Coronary artery (tissue), 2 donors: Measurements from ENCODE around the gene EXOC8.

Experiments used
- DNase-seq: peaks from one replicate; pipeline ENCODE4 v3.0.0-alpha.2; 2017; ENCODE audit warnings: low spot score
- H3K27ac ChIP-seq, 2 donors: fragments of 200-600 bp; sonication (generic); one replicate each; pipeline ENCODE4 v1.5.1; 2016 to 2019
- H3K4me3 ChIP-seq: fragments of 200-600 bp; sonication (generic); 2 replicates; pipeline ENCODE4 v1.5.1; 2016; ENCODE audit warnings: mild to moderate bottlenecking, moderate library complexity
- TF ChIP-seq, protein P1 (sequence below): fragments of 200-600 bp; sonication (generic); IDR thresholded peaks from one replicate; pipeline ENCODE4 v1.5.1; 2019; ENCODE audit warnings: antibody characterized with exemption

EXOC8 gene

DNA sequence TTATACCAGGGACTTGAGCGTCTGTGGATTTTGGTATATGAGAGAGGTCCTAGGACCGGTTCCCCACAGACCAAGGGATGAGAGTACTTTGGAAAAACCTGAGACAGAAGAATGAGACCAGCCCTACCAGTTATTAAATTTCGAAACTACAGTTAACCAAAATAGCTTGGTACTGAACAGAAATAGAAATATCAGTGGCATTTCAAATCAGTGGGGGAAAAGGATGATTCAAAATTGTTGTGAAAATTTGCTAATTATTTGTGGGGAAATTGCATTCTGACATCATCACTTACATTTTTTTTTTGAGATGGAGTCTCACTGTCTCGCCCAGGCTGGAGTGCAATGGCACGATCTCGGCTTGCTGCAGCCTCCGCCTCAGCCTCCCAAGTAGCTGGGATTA is 8.2 kb downstream of the EXOC8 start:
- no peak for DNase-seq
- TF ChIP-seq, protein P1, sequence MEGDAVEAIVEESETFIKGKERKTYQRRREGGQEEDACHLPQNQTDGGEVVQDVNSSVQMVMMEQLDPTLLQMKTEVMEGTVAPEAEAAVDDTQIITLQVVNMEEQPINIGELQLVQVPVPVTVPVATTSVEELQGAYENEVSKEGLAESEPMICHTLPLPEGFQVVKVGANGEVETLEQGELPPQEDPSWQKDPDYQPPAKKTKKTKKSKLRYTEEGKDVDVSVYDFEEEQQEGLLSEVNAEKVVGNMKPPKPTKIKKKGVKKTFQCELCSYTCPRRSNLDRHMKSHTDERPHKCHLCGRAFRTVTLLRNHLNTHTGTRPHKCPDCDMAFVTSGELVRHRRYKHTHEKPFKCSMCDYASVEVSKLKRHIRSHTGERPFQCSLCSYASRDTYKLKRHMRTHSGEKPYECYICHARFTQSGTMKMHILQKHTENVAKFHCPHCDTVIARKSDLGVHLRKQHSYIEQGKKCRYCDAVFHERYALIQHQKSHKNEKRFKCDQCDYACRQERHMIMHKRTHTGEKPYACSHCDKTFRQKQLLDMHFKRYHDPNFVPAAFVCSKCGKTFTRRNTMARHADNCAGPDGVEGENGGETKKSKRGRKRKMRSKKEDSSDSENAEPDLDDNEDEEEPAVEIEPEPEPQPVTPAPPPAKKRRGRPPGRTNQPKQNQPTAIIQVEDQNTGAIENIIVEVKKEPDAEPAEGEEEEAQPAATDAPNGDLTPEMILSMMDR, result no peak

DNA sequence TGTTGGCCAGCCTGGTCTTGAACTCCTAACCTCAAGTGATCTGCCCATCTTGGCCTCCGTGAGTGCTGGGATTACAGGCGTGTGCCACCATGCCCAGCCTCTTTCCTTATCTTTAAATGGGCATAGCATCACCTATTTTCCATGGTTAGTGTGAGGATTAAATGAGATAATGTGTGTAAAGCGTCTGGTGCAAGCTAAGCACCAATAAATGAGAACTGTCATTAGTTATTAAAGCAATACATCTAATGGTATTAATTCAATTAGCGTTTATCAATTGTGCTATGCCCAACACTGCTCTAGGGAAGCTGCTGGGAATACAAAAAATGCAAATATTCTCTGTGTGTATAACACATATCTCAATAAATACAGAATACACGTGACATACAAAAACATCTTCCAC is 10.0 kb downstream of the EXOC8 start:
- DNase-seq, result no peak
- H3K27ac ChIP-seq, result no peak overlapping the region
- TF ChIP-seq, protein P1, result no peak
- no peak overlapping the region for H3K4me3 ChIP-seq

More for the DNA sequence above, 8.2 kb downstream of the EXOC8 start:
- Histone ChIP-seq H3K4me3 (no peak overlapping the region), H3K27ac (no peak overlapping the region)

DNA sequence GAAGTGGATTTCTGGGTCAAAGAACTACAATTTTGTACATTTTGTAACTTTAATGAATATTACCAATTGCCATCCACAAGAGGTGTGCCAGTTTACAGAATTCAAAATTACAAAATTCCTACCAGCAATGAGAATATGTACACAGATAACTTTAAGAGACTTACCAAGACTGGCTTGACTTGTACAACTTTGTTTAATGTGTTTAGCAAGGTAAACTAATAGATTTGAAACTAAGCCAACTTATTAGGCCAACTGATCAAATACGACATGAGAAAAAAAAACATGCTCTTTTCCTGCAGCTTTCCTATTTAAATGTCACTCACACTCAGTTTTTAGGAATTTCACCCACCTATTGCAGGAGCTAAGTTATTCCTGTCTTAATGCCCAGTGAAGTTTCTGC is 11.4 kb downstream of the EXOC8 start:
- H3K4me3 ChIP-seq, result no peak overlapping the region
- DNase-seq, result no peak
- H3K27ac ChIP-seq, result no peak overlapping the region
- TF ChIP-seq, protein P1, result no peak

DNA sequence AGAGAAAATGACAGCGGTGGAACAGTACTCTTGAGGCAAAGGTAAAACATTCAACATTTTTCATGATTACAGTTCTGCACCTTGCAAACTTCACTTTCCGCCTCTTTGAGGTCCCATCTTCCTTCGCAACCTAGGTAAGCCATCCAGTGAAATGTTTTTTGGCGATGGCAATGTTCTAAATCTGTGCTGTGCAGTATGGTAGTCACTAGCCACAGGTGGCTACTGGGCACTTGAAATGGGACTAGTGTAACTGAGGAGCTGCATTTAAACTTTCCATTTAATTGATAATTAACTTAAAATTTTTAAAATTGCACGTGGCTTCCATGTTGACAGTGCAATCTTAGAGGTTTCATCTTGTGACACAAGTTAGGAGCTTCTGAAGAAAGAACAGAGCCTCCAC is 13.0 kb downstream of the EXOC8 start:
- no peak overlapping the region for H3K27ac ChIP-seq
- H3K4me3 ChIP-seq, result no peak overlapping the region
- TF ChIP-seq, protein P1, result no peak
- no peak for DNase-seq

DNA sequence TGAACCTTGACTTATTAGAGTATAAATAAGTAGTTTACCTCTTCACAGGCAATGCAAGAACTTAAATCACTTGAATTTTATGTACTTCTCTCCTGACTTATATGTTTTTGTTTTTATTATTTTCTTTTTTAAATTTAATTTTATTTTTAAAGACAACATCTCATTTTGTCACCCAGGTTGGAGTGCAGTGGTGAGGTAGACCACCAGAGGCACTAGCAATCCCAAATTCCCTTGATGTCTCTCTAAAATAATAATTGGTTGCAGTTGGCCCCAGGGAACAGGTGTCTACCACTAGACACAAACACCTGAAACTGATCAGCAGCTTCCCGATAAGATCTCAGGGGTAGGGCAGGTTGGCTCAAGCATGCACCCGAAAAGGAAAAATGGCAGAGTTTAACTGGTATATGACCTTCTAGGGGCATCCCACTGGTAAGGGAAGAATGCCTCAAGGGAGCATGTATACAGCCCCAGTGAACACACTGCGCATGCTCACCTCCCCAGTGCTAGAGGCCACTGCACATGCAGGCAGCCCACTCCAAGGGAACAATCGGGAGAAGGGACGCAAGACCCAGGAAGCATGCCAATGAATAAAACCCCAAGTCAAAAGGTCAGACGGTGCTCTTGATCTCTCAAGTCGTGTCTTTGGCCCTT is 14.6 kb downstream of the EXOC8 start:
- Histone ChIP-seq H3K4me3 (no peak overlapping the region), H3K27ac (no peak overlapping the region)
- DNase-seq, result no peak
- TF ChIP-seq, protein P1, result no peak

DNA sequence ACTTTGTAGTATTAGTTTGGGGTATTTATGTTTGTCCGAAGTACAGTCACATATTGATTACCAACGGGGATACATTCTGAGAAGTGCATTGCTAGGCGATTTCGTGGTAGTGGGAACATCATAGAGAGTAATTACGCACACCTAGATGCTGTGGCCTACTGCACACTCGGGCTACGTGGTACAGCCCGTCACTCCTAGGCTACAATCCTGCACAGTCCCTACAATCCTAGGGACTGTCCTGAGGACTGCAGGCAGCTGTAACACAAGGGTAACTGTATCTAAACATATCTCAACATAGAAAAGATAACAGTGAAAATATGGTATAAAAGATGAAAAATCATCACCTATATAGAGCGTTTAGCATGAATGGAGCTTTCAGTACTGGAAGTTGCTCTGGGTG is 18.6 kb downstream of the EXOC8 start:
- H3K4me3 ChIP-seq, result no peak overlapping the region
- TF ChIP-seq, protein P1, result no peak
- DNase-seq, result no peak
- no peak overlapping the region for H3K27ac ChIP-seq

DNA sequence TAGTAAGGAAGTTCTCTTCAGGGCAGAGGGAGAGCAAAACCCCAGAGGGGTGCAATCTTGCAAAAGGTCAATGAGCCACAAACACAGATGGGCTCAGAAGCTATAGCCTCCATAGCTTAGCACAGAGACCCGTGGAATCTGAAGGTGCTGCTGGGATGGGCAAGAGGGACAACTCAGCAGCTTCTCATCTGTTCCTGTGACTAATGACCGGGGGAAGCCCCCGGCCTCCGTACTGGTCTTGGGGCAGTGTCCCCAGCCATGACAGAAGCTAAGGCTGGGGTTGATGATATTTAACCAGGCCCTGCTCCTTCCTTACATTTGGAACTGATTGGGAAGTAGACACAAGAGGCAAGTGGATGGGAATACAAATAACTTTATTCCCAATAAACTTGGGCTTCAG is 19.1 kb downstream of the EXOC8 start:
- no peak overlapping the region for H3K4me3 ChIP-seq
- DNase-seq, result peak; percentile 55
- TF ChIP-seq, protein P1, result no peak
- H3K27ac ChIP-seq, result no peak overlapping the region
